ENCODE results near the gene NR2F2. TPM values are rescaled to one million over a fixed set of nuclear protein-coding genes. Genes with fewer than 3 reads are reported as not detected.

Gene NR2F2
- total RNA-seq, 1 donor = not detected

DNA sequence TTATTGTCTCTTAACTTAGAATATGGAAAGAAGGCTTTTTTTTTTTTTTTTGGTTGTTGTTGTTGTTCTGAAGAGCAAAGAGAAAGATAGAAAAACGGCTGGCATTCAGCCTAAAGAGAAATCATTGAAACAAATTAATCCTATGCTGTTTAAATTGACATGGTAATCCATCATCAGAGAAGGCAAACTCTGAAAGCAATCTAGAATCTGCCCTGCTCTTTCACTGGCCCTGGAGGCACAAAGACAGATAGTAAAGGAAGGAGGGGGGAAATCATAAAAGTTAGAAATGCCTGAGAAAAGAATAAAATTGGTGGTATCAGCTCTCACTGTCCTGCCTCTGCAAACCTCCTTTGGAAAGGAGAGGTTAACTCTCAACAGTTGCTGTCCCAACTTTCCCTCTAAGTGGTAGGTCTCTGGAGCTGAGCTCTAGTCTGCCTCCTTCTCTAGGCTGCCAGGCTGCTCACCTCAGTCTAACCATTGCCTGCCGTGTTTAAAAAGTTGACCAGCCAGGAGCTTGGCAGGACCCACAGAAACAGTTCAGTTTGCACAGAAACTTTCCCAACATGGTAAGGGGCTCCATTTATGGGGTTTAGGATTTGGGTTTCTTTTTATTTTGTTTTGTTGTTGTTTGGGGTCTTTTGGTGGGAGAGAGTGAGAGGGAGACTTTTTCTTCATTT is 13.4 kb upstream of the NR2F2 start:
- no peak for DNase-seq (ENCODE audit: low read depth in 2 of 3, low spot score in 2 of 3)

DNA sequence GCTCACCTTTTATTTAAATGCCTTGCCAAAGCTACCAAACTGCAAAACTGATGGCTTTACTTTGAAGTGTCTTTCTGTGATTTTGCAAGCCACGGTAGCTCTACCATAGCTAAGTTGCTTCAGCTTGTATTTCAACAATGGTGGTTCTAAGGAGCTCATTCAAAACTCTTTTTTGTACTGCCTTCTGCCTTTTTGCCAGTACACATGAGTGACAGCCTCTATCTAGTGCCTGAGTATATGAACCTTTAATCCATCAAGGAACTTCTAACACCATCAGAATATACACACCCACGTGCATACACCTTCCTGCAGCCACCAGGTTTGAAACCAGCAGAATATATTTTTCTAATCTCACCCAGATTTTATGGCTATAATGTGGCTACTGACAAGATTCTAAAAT is 10.4 kb upstream of the NR2F2 start:
- no peak for DNase-seq (ENCODE audit: low read depth in 2 of 3, low spot score in 2 of 3)

DNA sequence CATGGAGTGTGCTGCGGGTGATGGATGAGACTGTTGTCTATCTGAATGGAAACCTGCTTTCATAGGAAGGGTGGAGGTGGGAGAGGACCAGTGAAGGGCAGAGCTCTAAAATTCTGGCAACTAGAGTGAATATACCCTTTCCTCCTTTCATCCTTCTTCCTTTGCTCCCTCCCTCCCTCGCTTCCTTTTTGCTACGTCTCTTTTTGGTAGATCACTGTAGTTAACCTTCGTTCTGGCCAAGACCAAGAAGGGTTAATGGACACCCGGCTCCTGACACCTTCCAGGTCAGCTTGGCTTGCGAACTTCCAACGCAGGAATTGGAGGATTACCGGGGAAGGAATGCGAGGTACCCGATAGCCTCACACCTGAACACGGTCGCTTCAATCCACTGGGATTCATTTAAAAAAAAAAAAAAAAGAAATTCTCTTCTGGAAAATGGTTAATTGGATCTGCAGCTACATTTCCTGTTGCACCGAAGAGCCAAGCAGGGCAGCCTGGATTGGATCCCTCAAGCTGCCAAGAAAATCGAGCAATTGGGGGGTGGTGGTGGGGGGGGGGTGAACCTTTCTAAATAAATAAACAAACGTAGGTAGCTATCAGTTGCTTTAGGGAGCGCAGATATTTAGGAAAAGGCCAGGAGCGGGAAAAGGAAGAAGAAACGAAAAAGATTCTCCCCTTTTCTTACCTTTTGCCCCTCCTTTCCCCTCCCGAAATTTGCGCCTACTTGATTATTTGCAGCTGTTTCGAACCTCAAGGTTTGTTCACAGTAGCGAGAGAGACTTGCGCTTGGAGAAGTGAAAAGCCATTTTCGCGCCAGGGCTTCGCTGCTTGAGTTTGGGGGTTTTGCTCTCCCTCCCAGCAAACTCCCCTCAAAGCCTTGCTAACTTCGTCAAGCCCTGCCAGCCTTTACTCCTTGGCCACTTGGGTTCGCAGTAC is 9.5 kb upstream of the NR2F2 start:
- DNase-seq (ENCODE audit: low read depth in 2 of 3, low spot score in 2 of 3) = no peak

DNA sequence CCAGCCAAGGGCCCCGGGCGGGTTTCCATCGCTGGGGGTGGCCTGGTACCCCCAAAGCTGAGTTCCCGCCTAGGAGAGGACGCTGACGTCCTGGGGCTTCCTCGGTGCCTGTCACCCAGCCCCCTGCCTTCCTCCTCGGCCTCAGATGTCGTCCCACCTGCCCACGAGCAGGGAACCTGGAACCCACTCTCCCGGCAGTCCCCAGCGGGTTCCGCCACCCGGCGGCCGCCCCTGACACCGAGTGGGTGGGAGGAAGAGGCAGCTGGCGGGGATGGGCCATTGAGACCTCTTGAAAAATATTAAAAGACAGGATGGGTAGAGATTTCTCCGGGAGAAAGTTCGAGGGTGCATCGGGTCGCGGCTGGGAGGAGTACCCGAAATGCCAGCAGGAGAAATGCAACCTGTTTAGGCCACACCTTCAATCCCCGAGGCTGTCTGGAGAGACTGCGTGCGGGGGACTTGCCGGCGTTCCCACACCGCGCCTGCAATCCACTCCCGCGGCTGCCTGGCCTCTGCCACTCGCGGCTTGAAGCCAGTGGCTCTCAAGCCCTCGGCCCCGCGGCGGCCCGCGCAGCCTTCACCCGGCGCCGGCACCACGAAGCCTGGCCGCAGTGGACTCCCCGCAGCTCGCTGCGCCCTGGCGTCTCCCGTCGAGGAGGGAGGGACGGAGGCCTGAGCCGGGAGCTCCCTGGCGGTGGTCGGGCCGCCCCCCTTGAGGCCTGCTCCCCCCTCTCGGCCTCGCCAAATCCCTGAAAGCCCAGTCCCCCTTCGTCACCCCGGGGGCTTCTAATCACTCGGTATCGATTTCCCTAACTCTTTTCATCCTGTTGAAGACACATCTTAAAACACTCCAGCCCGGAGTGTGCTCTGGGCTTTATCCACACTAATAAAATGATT is 8.6 kb upstream of the NR2F2 start:
- no peak for DNase-seq (ENCODE audit: low read depth in 2 of 3, low spot score in 2 of 3)

DNA sequence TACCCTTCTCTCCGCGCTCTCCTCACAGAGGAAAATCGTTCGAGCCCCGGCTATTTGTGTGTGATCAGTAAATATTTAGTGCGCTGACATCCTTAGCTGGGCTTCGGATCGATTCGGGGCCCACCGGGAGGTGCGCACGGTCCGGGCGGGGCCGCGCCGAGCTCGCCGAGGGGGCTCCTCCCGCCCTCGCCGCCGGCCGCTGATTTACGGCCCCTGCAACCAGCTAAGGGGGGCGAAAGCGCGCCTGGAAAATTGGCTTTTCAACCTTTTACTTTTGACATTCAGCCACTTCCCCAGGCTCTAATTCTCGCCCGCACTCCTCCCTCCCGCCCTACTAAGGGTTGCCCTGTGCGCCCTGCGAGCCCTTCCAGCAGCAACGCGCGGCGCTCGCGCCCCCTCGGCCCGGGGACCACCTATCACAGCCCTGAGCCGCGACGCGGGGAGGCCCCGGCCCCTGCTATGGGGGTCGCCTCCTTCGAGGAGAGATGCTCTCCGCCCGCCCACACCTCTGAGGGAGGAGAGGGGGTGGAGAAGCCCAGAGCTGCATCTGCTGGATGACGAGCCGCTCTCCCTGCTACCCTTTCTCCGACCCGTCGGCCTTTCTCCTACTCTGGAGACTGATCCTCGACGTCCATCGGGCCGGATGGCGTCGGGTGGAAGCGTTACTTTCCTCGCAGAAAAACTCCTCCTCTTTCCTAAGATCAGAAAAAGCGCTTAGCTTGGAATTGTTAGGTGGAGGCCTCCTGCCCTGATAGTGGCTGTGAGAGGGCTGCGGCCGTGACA is 7.8 kb upstream of the NR2F2 start:
- no peak for DNase-seq (ENCODE audit: low read depth in 2 of 3, low spot score in 2 of 3)

DNA sequence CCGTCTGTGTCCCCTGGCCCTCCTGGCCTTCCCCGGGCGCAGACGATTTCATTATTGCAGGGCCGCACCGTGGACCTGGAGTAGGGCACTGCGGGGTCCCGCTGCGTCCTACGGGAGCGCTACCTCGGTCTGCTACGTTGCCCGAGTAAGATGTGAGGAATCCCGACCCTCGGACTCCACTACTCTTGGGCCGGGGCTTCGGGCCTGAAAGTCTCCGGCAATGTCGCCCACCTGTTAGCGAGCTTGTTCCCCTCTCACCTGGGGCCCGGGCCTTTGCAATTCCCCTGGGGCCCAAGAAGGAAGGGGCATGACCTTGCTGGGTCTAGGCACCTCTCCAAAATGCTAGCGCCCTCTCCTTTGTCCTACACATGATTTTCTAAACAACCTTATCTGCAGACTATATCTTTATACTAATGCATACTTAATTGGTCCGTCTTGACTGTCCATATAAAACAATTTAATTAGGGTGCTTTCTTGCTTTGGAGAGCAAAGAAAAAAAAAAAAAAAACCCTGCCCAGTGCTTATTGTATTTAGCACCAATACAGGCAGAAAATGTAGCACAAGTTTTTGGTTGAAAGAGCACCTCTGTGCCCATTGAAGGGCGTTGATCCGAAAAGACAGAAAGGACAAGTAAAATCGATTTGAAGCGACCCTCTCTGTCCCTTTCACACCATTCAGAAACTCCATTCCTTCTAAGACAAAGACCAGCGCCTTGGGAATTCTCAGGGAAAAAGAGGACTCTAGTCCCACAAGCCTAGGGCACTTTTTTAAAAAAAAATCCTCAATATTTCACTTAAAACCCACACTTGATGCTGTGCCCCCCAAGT is 7.0 kb upstream of the NR2F2 start:
- DNase-seq (ENCODE audit: low read depth in 2 of 3, low spot score in 2 of 3) = no peak

DNA sequence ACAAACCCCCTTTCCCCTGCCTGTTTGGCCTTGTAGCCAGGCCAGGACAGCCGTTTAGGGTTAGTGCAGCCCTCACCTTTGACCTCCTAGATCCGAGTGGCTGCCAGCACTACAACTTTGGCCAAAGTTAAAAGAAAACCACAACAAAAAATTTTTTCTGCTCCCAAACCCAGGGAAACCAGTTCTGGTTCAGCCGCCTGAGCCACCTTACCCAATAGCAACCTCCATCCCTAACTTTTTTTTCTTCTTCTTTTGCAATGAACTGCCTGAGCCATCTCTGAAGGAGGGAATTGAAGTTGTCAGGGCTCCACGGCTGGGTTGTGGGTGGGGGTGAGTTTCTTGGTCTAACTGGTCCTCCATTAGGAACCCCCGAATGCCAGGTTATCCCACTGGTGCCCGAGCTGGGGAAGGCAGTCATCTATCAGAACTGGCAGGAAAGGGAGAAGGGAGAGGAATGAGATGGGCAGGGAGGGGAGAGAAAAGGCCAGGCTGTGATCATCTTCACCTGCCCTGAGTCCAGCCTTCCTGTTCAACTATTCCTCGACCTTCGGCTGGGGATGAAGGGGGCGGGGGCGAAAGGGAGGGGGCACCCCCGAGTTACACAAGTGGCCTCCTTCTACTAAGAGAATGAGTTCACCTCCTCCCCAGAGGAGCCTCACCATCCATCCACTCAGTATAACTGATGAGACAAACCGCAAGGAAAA is 6.2 kb upstream of the NR2F2 start:
- DNase-seq (ENCODE audit: low read depth in 2 of 3, low spot score in 2 of 3) = no peak

DNA sequence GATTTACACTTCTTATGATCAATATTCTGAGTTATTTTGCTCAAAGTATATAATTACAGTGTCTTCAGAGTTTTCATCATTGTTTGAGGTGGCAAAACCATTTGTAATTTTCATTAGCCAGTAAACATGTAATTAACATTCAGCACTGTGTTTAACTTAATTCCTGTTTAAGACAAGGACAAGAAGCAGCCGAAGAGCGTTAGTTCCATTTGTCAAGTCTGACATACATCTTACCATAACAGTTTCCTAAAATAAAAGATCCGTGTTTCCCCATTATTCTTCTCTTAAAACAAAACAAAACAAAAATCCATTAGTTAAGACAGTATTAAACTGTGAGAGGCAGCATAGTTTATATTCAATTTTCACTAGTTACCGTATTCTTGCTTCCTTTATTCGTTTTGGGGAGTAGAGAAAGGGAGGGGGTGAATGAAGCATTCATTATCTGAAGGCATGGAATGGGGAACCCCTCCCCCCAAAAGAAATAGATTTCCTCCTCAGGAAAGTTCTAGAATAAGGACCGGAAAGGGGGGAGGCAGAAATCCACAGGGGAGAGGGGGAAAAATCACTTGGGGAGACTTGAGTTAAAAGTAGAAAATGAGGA is 5.5 kb upstream of the NR2F2 start:
- DNase-seq (ENCODE audit: low read depth in 2 of 3, low spot score in 2 of 3) = no peak

DNA sequence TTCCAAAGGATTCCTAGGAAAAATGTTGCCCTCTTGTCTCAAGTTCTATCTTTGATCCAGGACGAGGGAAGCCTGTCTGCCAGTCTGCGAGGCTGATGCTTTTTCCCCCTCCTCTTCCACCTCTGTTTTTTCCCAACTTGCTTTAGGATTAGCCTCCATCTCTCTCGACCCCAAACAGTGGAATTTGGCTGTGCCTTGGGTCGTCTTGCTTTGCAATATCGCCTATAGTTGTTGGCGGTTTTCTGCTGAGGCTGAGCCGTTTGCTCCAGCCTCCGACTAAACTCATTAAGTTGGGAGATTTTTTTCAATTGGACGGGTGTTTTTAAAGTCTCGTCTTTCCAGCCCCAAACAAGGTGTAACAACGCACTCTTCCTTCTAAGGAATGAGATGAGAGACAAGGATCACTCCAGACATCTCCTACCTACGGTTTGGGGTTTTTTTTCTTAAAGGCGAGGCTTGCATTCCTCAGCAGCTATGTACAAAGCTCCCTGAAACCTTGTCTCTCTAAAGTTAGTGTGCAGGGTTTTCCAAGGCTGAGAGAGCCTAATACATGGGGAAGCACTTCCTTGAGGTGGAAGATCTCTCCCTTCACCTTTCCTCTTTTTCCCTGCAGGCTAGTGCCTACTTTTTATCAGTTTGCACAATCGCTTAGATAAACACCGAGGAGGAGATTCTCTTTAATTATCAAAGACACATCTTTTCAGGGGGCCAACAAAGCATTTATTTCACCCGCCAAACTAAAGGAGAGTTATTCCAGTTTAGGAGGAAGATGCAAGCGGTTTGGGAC is 4.8 kb upstream of the NR2F2 start:
- no peak for DNase-seq (ENCODE audit: low read depth in 2 of 3, low spot score in 2 of 3)

DNA sequence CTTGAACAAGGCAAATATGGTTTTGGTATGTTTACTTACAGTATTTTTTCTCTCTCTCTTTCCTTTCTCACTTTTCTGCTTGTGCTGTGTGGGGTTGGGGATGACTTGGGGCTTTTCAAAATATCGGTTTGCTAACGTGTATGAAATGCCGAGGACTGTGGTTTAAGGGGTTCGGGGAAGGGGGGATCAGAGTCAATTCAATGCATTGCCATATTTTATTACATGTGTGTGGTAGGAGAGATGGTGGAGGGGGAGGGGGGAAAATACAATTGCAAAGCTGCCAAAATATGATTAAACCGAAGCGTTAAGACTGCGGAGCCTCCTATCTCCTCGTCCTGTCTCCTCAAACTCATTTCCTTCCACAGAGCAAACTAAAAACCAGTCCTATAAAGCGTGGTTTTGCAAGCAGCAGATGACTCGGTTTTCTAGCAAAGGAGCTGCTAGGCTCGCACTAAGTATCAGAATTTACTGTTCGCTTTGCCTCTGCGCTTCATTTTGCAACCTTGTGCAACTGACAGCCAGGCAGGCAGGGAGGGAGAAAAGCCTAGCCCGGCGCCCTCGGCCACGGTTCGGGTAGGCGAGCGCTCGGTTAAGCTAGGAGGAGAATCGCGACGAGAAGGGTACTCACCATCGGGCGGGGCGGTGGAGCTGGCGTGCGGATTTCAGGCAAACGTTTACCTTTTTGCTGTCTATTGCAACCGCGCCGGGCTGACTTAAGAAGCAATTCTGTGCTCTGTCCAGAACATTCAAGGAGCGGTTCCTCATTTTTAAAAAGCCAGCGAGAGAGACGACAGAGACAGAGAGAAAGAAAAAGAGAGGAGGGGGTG is 4.0 kb upstream of the NR2F2 start:
- no peak for DNase-seq (ENCODE audit: low read depth in 2 of 3, low spot score in 2 of 3)

DNA sequence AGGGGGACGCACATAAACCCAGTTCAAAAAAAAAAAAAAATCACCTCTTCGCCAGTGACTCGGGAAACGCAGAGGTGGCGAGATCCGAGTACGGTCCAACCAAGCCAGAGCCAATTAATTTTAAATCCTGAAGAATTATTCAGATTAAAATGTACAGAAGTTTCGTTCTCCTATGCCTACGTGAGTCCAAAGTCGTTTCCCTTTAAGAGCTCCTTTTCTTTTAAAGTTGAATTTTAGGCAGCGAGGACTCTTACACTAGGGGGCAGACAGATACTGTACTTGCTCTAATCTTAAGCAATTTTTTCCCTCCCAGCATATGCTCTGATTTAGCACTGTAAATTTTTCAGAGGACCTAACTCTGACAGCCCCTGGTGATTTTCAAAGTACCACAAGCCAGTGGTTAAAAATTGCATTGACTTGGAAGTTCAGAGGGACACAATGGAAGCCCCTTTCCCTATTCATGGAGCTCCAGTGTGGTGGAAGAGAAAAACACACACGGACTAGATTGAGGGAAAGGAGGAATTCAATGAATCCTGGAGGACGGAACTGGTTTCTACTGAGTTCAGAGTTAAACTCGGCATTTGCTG is 3.3 kb upstream of the NR2F2 start:
- peak in 2 of 3 donors; percentile 65 to 78 for DNase-seq (ENCODE audit: low read depth in 2 of 3, low spot score in 2 of 3)

DNA sequence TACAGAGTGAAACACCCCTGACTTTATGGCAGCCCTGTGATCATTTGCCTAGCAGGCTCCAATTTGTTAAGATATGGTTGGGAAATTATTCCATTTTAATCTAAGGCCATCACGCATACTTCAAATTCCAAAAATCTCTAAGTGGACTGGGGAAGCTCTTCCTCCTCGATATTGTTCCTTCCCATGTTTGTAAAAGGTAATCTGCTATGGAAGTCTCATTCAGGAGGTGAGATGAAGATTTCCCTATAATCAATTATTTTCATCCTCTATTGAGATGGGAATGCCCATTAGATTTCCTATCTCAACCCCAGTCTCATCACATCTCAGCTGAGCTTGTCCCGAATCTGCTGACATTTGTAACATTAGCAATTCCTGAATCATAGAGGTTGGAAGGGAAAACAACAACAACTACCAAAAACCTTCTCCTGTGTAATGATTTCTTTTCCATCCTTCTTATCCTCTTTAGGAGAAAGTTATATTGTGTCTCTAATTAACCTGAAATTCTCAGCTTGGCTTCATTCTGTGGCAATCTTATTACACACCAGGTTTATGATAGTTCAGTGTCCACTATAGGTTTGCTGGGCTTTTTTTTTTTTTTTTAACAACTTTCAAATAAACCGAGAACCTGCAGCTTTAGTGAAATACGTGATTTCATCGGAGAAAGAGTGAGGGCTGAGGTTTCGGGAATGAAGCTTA is 2.2 kb upstream of the NR2F2 start:
- DNase-seq (ENCODE audit: low read depth in 2 of 3, low spot score in 2 of 3) = no peak

DNA sequence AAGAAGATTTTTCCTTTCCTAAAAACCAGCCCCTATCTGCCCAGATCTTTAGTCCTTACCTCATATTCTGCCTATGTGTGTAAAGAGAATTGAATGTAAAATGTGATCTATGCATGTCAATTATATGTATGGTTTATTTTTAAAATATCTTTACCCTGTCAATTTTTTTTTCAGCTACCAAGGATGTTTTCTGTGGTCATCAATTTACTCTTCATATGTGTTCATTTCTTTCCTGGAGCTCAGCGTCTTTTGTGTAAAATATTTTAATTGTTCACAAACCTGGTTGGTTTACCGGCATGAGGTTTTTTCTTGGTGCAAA is 1.7 kb upstream of the NR2F2 start:
- DNase-seq (ENCODE audit: low read depth in 2 of 3, low spot score in 2 of 3) = no peak

DNA sequence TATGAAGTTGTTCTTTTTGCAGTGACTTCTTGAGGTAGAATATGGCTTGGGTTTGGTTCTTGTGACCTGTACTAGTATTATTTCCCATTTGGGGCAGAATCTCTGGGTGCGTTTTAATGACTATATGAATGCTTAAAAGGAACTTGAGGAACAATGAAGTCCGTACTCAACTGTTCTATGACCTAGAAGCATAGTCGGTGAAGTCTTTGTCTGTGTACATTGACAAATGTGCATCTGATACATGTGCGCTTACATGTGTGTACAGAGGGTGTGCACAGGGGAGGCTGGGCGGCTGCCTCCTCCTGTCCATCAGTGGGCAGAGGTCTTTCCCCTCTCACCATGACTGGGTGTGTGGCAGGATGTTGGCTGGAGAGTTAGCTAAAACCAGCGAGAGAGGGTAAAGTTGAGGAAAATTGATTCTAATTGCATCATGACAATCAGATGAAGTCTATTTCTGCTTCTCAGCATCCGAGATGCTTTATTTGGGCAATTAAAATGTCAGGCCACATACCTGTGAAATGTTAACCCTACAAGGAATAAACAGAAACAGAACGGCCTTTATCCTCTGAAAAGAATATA is 1.0 kb upstream of the NR2F2 start:
- no peak for DNase-seq (ENCODE audit: low read depth in 2 of 3, low spot score in 2 of 3)

DNA sequence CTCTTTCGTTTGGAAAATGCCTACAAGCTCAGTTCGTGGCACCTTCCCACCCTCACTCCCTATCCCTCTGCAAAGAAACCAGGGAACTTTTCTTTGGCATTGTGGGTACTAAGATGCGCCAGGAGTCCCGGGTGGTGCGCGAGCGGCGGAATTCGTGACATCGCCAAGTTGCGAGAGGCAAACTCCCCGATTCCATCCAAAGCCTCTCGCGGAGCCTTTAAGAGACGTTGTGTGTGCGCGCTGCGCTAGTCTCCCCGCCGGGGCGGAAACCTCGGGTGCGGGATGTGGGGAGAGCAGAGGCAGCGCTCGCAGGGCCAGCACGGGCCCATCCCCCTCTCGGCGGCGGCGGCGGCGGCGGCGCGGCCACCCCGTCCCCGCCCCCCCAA is 443 bp upstream of the NR2F2 start:
- no peak for DNase-seq (ENCODE audit: low read depth in 2 of 3, low spot score in 2 of 3)
